Measurements from ENCODE around the gene BPHL.

GRCh38 chr6:3135668-3136291 is 17.3 kb downstream of the BPHL start:
- TF ChIP-seq, protein P1, sequence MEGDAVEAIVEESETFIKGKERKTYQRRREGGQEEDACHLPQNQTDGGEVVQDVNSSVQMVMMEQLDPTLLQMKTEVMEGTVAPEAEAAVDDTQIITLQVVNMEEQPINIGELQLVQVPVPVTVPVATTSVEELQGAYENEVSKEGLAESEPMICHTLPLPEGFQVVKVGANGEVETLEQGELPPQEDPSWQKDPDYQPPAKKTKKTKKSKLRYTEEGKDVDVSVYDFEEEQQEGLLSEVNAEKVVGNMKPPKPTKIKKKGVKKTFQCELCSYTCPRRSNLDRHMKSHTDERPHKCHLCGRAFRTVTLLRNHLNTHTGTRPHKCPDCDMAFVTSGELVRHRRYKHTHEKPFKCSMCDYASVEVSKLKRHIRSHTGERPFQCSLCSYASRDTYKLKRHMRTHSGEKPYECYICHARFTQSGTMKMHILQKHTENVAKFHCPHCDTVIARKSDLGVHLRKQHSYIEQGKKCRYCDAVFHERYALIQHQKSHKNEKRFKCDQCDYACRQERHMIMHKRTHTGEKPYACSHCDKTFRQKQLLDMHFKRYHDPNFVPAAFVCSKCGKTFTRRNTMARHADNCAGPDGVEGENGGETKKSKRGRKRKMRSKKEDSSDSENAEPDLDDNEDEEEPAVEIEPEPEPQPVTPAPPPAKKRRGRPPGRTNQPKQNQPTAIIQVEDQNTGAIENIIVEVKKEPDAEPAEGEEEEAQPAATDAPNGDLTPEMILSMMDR (IDR thresholded peaks at IDR 0.05), result no peak
- TF ChIP-seq POLR2A (IDR thresholded peaks at IDR 0.05), result no peak

Data from esophagus squamous epithelium (tissue), 4 donors.